HG03139 (cell line): ENCODE data around the gene RBP7.

Experiments used
- ATAC-seq: cut with Tn5 transposase; IDR thresholded peaks from one replicate; pipeline ENCODE4 v1.9.1; 2021; ENCODE audit not compliant: unreplicated experiment

RBP7 gene

DNA sequence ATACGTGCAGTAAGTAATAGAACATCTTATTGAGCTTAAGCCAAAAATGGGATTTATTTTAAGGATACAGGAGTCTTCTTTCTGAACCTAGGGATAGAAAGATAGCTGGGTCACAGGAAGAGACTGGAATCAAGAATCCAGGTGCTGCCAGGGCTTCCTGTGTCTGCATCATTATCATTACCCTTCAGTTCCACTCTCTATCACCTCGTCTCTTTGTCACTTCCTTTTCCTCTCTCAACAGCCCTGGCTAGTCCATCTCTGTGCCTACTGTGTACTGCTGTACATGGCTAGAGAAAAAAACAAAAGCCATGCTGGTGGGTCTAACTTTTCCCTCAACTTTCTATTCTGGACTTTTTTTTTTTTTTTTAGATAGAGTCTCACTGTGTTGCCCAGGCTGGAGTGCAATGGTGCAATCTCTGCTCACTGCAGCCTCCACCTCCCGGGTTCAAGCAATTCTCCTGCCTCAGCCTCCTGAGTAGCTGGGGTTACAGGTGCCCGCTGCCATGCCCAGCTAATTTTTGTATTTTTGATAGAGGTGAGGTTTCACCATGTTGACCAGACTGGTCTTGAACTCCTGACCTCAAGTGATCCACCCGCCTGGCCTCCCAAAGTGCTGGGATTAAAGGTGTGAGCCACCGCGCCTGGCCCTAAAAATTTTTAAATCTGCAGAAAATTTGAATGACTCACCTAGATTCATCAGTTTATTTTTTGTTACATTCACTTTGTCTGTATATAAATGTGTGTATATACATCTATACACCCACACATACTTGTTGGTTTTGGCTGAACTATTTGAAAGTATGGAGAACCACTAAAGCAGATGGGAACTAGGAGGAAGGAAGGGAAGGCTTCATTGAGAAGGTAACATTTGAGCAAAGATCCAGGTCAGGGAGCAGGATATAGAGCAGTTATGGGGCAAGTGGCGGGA lies 67.7 kb downstream of the RBP7 start:
- no peak for ATAC-seq

DNA sequence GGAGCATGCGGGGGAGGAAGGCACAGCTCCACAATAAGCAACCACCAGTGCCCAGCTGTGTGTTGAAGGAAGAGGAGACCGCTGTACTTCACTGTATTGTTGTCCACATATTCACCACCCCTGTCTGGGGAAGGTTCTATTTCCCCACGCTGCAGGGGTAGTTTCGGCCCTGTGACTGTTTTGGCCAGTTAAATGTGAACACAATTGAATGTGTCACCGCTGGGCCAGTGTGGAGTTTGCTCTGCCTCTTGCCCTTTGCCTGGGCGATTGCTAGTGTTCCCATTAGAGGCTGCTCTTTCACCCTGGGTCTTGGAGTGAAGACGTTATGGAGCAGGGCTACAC lies 68.3 kb downstream of the RBP7 start:
- no peak for ATAC-seq
